Tibial nerve (tissue), 4 donors: ENCODE results near the gene ACTR5.

Experiments
- EP300 ChIP-seq, 2 donors: sonication (generic); formaldehyde crosslinking; IDR thresholded peaks; one replicate each; pipeline ENCODE4 v1.6.1; 2017; ENCODE audit warnings: antibody characterized with exemption in 2 of 2, mild to moderate bottlenecking in 1 of 2
- POLR2A ChIP-seq, 2 donors: fragments of 450-650 bp; IDR thresholded peaks; one replicate each; pipeline ENCODE4 v1.6.1; 2017; ENCODE audit warnings: antibody characterized with exemption in 2 of 2, mild to moderate bottlenecking in 2 of 2, moderate library complexity in 2 of 2
- TF ChIP-seq, protein P1 (sequence below), 5 experiments: fragments of 200-600 bp in 3 of 5; fragments of 450-650 bp in 2 of 5; sonication (generic) in 3 of 5; IDR thresholded peaks; one replicate each; pipeline ENCODE4 v1.5.1; 2016 to 2019; ENCODE audit warnings: antibody characterized with exemption in 5 of 5, mild to moderate bottlenecking in 3 of 5, moderate library complexity in 2 of 5

- TF ChIP-seq, protein P1, sequence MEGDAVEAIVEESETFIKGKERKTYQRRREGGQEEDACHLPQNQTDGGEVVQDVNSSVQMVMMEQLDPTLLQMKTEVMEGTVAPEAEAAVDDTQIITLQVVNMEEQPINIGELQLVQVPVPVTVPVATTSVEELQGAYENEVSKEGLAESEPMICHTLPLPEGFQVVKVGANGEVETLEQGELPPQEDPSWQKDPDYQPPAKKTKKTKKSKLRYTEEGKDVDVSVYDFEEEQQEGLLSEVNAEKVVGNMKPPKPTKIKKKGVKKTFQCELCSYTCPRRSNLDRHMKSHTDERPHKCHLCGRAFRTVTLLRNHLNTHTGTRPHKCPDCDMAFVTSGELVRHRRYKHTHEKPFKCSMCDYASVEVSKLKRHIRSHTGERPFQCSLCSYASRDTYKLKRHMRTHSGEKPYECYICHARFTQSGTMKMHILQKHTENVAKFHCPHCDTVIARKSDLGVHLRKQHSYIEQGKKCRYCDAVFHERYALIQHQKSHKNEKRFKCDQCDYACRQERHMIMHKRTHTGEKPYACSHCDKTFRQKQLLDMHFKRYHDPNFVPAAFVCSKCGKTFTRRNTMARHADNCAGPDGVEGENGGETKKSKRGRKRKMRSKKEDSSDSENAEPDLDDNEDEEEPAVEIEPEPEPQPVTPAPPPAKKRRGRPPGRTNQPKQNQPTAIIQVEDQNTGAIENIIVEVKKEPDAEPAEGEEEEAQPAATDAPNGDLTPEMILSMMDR (IDR thresholded peaks at IDR 0.05), result no peak
- no peak for TF ChIP-seq POLR2A (IDR thresholded peaks at IDR 0.05)
- no peak for TF ChIP-seq EP300 (IDR thresholded peaks at IDR 0.05)
These were observed 50.0 kb downstream of the ACTR5 start for GRCh38 chr20:38798266-38798665.
